ENCODE measurements around the gene GGACT. TPM values are rescaled to one million over a fixed set of nuclear protein-coding genes. Genes with fewer than 3 reads are reported as not detected.

The GGACT gene
- total RNA-seq, 3 donors from 2014 or later, result 1.8 to 4.8 (median 2.3) TPM

- no peak for DNase-seq (ENCODE audit: low spot score in 2 of 2)
- intact Hi-C loops (cut with DNase I; ENCODE audit: low total_unique reads), result no loop called here
- no peaks in the 10 kb centered on the region for H3K36me3 ChIP-seq
- no peaks in the 10 kb centered on the region for H3K9me3 ChIP-seq
- H3K27me3 ChIP-seq, result no peaks in the 10 kb centered on the region
- TF ChIP-seq POLR2AphosphoS5 (IDR thresholded peaks at IDR 0.05) (no peak), CTCF (IDR thresholded peaks at IDR 0.05) (no peak), POLR2A (IDR thresholded peaks at IDR 0.05) (no peak)
- H3K4me3 ChIP-seq, result no peak overlapping the region
- peaks cover 0 to 4% of the 10 kb centered on the region in 2 donors for H3K4me1 ChIP-seq
- peak overlapping the region in 1 of 2 donors; percentile 10 for H3K27ac ChIP-seq
These were observed 42.9 kb downstream of the GGACT start for GRCh38 chr13:100545684-100546061.

GRCh38 chr13:100544866-100545683, 43.5 kb downstream of the GGACT start:
- TF ChIP-seq POLR2AphosphoS5 (IDR thresholded peaks at IDR 0.05), result no peak
- TF ChIP-seq POLR2A (IDR thresholded peaks at IDR 0.05), result no peak
- intact Hi-C loops (cut with DNase I; ENCODE audit: low total_unique reads), result no loop called here
- H3K27me3 ChIP-seq, result no peaks in the 10 kb centered on the region

DNA sequence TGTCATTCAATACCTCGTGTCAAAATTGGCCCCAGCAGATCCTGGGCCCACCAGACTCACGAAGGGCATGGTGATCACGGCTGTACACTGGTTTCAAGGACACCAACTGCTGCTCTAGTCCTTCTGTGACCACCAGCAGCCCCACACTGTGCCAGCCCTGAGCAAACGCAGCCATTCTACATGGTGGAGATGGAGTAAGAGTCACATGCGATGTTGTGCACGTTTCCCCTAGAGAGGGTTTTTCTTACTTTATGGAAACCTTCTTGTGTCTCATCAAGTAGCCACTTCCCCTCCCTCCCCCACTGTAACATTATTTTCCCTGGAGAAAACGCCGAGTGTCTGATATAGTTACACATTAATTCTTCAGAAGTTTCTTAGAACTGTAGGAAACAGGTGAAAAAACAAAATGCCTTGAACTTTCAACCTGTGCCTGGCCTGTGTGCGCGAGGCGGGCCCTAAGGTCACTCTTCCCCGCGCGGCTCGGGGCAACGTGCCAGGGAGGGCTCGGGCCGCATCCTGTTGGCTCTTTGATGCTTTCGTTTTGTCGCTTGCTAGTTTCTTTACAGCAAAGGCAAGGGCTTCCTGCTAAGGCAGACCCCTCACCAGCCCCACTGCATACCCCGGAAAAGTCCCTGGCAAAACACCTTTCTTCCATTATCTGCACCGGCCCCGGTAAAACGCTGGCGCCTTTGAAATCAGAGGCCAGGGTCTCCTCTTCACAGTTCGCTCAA, 44.6 kb downstream of the GGACT start:
- Histone ChIP-seq H3K4me3 (peak overlapping the region in 2 of 3 donors; percentile 9 to 12), H3K27ac (no peak overlapping the region), H3K36me3 (no peaks in the 10 kb centered on the region), H3K9me3 (no peaks in the 10 kb centered on the region), H3K4me1 (peaks cover 0 to 4% of the 10 kb centered on the region in 2 donors), H3K27me3 (no peaks in the 10 kb centered on the region)
- TF ChIP-seq POLR2A (IDR thresholded peaks at IDR 0.05) (no peak), CTCF (IDR thresholded peaks at IDR 0.05) (no peak), POLR2AphosphoS5 (IDR thresholded peaks at IDR 0.05) (no peak)
- intact Hi-C loops (cut with DNase I; ENCODE audit: low total_unique reads), result no loop called here
- no peak for DNase-seq (ENCODE audit: low spot score in 2 of 2)

More at GRCh38 chr13:100544866-100545683, 43.5 kb downstream of the GGACT start:
- peak; percentile 80 to 81 for DNase-seq (ENCODE audit: low spot score in 2 of 2)
- Histone ChIP-seq H3K36me3 (no peaks in the 10 kb centered on the region), H3K4me1 (peaks cover 0 to 4% of the 10 kb centered on the region in 2 donors), H3K27ac (peak overlapping the region in 1 of 2 donors; percentile 10), H3K9me3 (no peaks in the 10 kb centered on the region), H3K4me3 (peak overlapping the region in 1 of 3 donors; percentile 9)

- Histone ChIP-seq H3K27ac (no peak overlapping the region), H3K4me3 (no peak overlapping the region), H3K4me1 (peaks cover 0 to 4% of the 10 kb centered on the region in 2 donors), H3K36me3 (no peaks in the 10 kb centered on the region), H3K9me3 (no peaks in the 10 kb centered on the region), H3K27me3 (no peaks in the 10 kb centered on the region)
- intact Hi-C loops (cut with DNase I; ENCODE audit: low total_unique reads), result no loop called here
- TF ChIP-seq POLR2A (IDR thresholded peaks at IDR 0.05) (no peak), CTCF (IDR thresholded peaks at IDR 0.05) (peak in 2 of 3 donors; percentile 30 to 40), POLR2AphosphoS5 (IDR thresholded peaks at IDR 0.05) (no peak)
- no peak for DNase-seq (ENCODE audit: low spot score in 2 of 2)
These were observed 45.8 kb downstream of the GGACT start for GRCh38 chr13:100542826-100543156.

DNA sequence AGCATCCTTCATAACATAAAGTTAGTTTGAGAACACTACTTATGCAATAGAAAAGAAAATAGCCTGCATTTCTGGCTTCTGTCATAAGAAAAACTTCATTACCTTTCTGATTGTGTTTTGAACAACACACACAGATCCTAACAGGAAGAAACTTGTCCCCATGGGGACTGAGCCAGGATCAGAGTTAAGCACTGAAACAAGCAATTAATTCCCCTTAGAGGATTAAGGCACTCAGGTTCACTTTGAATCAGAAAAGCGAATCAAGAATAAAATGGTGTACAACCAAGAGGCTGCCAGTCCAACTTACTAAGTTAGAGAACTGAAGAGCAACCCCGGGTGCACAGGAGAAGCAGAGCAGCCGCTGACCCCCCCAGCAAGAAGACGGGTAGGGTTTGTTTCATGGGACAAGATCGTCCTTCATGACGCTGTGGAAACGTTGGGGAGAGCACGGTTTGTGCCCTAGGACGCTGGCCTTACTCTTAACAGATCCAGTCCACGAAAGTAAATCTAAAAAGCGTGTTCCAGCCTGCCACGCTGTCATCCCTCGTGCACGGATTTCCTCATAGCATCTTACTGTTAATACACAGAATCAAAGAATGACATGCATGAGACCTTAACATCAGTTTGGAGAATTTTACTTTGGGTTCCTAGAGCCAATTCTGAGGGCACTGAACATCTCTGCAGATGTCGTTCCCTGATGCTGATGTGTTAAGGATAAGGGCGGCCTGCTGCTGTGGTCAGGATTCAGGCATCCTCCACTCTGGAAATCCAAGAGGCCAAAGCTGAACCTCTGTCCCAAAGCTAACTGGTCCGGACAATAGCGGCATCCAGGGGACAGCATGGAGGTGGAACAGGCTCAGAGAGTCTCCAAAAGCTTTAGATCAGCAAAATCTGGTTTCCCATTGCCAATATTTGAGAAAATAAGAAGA, 46.4 kb downstream of the GGACT start:
- Histone ChIP-seq H3K27ac (no peak overlapping the region), H3K4me3 (no peak overlapping the region), H3K9me3 (no peaks in the 10 kb centered on the region), H3K4me1 (no peaks in the 10 kb centered on the region), H3K27me3 (no peaks in the 10 kb centered on the region), H3K36me3 (no peaks in the 10 kb centered on the region)
- TF ChIP-seq POLR2AphosphoS5 (IDR thresholded peaks at IDR 0.05) (no peak), CTCF (IDR thresholded peaks at IDR 0.05) (no peak), POLR2A (IDR thresholded peaks at IDR 0.05) (no peak)
- intact Hi-C loops (cut with DNase I; ENCODE audit: low total_unique reads), result no loop called here
- no peak for DNase-seq (ENCODE audit: low spot score in 2 of 2)
